ENCODE measurements around the gene F10.

GRCh38 chr13:113080901-113081521, 41.6 kb upstream of the F10 start:
- TF ChIP-seq POLR2A (IDR thresholded peaks at IDR 0.05) (no peak), CTCF (IDR thresholded peaks at IDR 0.05 in 8 of 11, conservative IDR thresholded peaks at IDR 0.05 in 3 of 11) (no peak), POLR2AphosphoS5 (IDR thresholded peaks at IDR 0.05) (no peak)
